Endothelial cell of umbilical vein (primary cell): Measurements from ENCODE around the gene SEPTIN10. TPM values are rescaled to one million over a fixed set of nuclear protein-coding genes. Genes with fewer than 3 reads are reported as not detected.

Experiments used
- BruUV-seq: library from RNA; stranded (reverse); fragments of 400-500 nt; replicated peaks from 2 replicates; lab custom pipeline; 2021; lab: Mats Ljungman, UMichigan
- CTCF ChIA-PET: fragments of 300-600, 350-600 bp; sonication (Branson Sonifier 250); formaldehyde crosslinking; loops from one replicate; lab custom pipeline; 2021; ENCODE audit warnings: antibody characterized with exemption, inconsistent platforms; lab: Charles Lee
- POLR2A ChIA-PET: fragments of 300-600, 350-600 bp; sonication (Branson Sonifier 250); formaldehyde crosslinking; loops from one replicate; lab custom pipeline; 2021; ENCODE audit warnings: antibody characterized with exemption, inconsistent platforms; lab: Charles Lee
- DNase-seq: peaks from one replicate; pipeline ENCODE4 v3.0.0-alpha.2; 2011; ENCODE audit warnings: low read depth, low spot score
- FAIRE-seq: peaks from 2 replicates; lab custom pipeline; 2011; peaks lifted over from hg19 to GRCh38; lab: Jason Lieb, UNC
- H2AFZ ChIP-seq: 2 replicates; pipeline ENCODE4 v1.6.0; 2012; ENCODE audit warnings: low read depth, low read length, control low read depth, inconsistent platforms
- H3K27ac ChIP-seq: 2 replicates; pipeline ENCODE4 v1.5.1; 2011; ENCODE audit warnings: low read depth, mild to moderate bottlenecking, control low read depth, low read length, moderate library complexity; ENCODE audit not compliant: insufficient read depth
- H3K27me3 ChIP-seq, 2 experiments: 2 replicates each; pipeline versions ENCODE4 v1.6.0 to v1.6.1; 2011; ENCODE audit warnings: low read length in 2 of 2, mixed read lengths in 1 of 2; ENCODE audit not compliant: control insufficient read depth in 2 of 2, insufficient read depth in 2 of 2
- H3K36me3 ChIP-seq, 2 experiments: 2 replicates in 1 of 2; 3 replicates in 1 of 2; pipeline ENCODE4 v1.5.1; 2011; ENCODE audit warnings: low read length in 2 of 2, mild to moderate bottlenecking in 1 of 2, moderate library complexity in 1 of 2; ENCODE audit not compliant: control insufficient read depth in 2 of 2, insufficient read depth in 2 of 2; ENCODE audit errors: extremely low read depth in 1 of 2
- H3K4me1 ChIP-seq: 3 replicates; pipeline ENCODE4 v1.5.1; 2011; ENCODE audit warnings: mild to moderate bottlenecking, low read length; ENCODE audit not compliant: control insufficient read depth, insufficient read depth; ENCODE audit errors: extremely low read depth
- H3K4me2 ChIP-seq: 2 replicates; pipeline ENCODE4 v1.6.1; 2011; ENCODE audit warnings: low read length, control low read depth, mixed read lengths; ENCODE audit not compliant: insufficient read depth
- H3K4me3 ChIP-seq, 3 experiments: fragments of 200-600 bp in 1 of 3; sonication (generic), shearing (Covaris generic) in 1 of 3; replicated peaks in 1 of 3; 2 replicates each; pipeline ENCODE4 v1.5.1; 2011 to 2016; ENCODE audit warnings: control low read depth in 3 of 3, low read length in 3 of 3, mild to moderate bottlenecking in 2 of 3, inconsistent platforms in 1 of 3, low read depth in 1 of 3, moderate library complexity in 1 of 3; ENCODE audit not compliant: insufficient read depth in 1 of 3
- H3K79me2 ChIP-seq: 2 replicates; pipeline ENCODE4 v1.6.0; 2012; ENCODE audit warnings: low read length, inconsistent platforms; ENCODE audit not compliant: control insufficient read depth, insufficient read depth
- H3K9ac ChIP-seq: replicated peaks from 2 replicates; pipeline ENCODE3; 2011; ENCODE audit warnings: low read length, control low read depth; ENCODE audit not compliant: insufficient read depth; ENCODE audit errors: extremely low read depth
- H3K9me1 ChIP-seq: replicated peaks from 3 replicates; pipeline ENCODE4 v1.6.0; 2011; ENCODE audit warnings: mild to moderate bottlenecking, low read length; ENCODE audit not compliant: control insufficient read depth, insufficient read depth; ENCODE audit errors: extremely low read depth
- H3K9me3 ChIP-seq: replicated peaks from 2 replicates; pipeline ENCODE4 v1.5.1; 2012; ENCODE audit warnings: low read length, inconsistent platforms; ENCODE audit not compliant: control insufficient read depth, insufficient read depth
- H4K20me1 ChIP-seq: replicated peaks from 2 replicates; pipeline ENCODE3; 2011; ENCODE audit warnings: mild to moderate bottlenecking, low read length; ENCODE audit not compliant: control insufficient read depth, insufficient read depth; ENCODE audit errors: extremely low read depth
- EZH2 ChIP-seq: IDR thresholded peaks from 2 replicates; pipeline ENCODE4 v1.6.1; 2012; ENCODE audit warnings: borderline replicate concordance, low read depth, mild to moderate bottlenecking, moderate library complexity, low read length, inconsistent platforms; ENCODE audit not compliant: severe bottlenecking
- FOS ChIP-seq: IDR thresholded peaks from 2 replicates; pipeline ENCODE4 v1.6.1; 2011; ENCODE audit warnings: mild to moderate bottlenecking, low read length, moderate library complexity, borderline replicate concordance; ENCODE audit not compliant: insufficient read depth
- GATA2 ChIP-seq: IDR thresholded peaks from 2 replicates; pipeline ENCODE4 v1.7.0; 2011; ENCODE audit warnings: low read depth, mild to moderate bottlenecking, moderate library complexity, mixed read lengths, low read length; ENCODE audit not compliant: insufficient read length, insufficient read depth
- JUN ChIP-seq: IDR thresholded peaks from 2 replicates; pipeline ENCODE4 v1.6.1; 2011; ENCODE audit warnings: borderline replicate concordance, low read depth; ENCODE audit not compliant: insufficient read length, insufficient read depth
- MYC ChIP-seq: IDR thresholded peaks from one replicate; pipeline ENCODE4 v1.6.1; 2011; ENCODE audit warnings: mild to moderate bottlenecking, low read depth, low read length
- POLR2A ChIP-seq: IDR thresholded peaks from 2 replicates; pipeline ENCODE4 v1.6.1; 2012; ENCODE audit warnings: low read depth, mild to moderate bottlenecking, control low read depth, low read length
- POLR2AphosphoS5 ChIP-seq: IDR thresholded peaks from 2 replicates; pipeline ENCODE4 v1.6.1; 2012; ENCODE audit warnings: low read depth, mild to moderate bottlenecking, control low read depth, low read length, moderate library complexity; ENCODE audit not compliant: insufficient read depth
- dilution Hi-C: fragments of 300-500 bp; cut with MboI; formaldehyde crosslinking; loops from one replicate; pipeline ENCODE4 v1.15.0; 2019; ENCODE audit warnings: low sequenced_read_pairs; ENCODE audit not compliant: extremely low pct_ligation_motif_present
- intact Hi-C: fragments of 100-400 bp; cut with micrococcal nuclease; formaldehyde crosslinking; loops from one replicate; pipeline ENCODE4 v1.10.0; 2022
- polyA plus RNA-seq, 4 experiments: library from polyadenylated mRNA; depleted of rRNA in 3 of 4; stranded (reverse) in 3 of 4; unstranded in 1 of 4; fragments of >200 nt; gene quantifications; 2 replicates each; pipeline versions ENCODE4 v1.2.1 to v1.2.3, GENCODE V29; 2011 to 2012; ENCODE audit warnings: missing spikeins in 1 of 4
- total RNA-seq: library from RNA; stranded (reverse); gene quantifications from 2 replicates; pipeline ENCODE4 v1.2.3, GENCODE V29; 2021
- TF ChIP-seq, protein P1 (sequence below), 2 donors: IDR thresholded peaks; 1 replicate in 1 of 2; 2 replicates in 1 of 2; pipeline ENCODE4 v1.5.1; 2011; ENCODE audit warnings: low read length in 2 of 2, mild to moderate bottlenecking in 2 of 2, moderate library complexity in 2 of 2, control low read depth in 1 of 2, inconsistent platforms in 1 of 2, low read depth in 1 of 2; ENCODE audit not compliant: insufficient read depth in 1 of 2; ENCODE audit errors: extremely low read depth in 1 of 2
- TF ChIP-seq, protein P2 (sequence below): IDR thresholded peaks from 2 replicates; pipeline ENCODE4 v1.6.1; 2011; ENCODE audit not compliant: insufficient read depth, insufficient read length

Gene SEPTIN10
- total and polyA plus RNA-seq, 2 donors (not counting 3 experiments of a cell fraction or from before 2014, with no cell fraction given) = 26.1 to 121 TPM

DNA sequence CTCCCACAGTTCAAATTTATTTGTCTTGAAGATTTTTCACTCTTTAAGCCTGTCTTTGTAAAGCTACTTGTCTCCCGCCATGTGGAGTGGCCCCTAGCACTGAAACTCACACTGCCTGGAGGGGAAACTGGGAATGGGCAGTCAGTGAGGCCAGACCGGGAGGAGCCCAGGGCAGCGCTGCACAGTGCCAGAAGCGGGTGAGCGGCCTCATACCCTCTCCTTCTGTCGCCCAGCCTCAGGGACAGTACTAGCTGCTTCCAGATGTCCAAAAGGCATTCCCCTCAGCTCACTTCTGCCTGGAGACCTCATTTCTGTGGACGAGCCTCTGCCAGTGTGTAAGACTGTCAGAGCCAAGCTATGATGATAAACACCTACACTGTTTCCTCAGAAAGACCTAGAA, 79.9 kb downstream of the SEPTIN10 start:
- no TSS peak for BruUV-seq
- H3K4me1 ChIP-seq = no peaks in the 10 kb centered on the region
- CTCF ChIA-PET = interaction anchor here (0.7 to 4.8 kb wide), 5 partner anchors 10 to 668 kb away, joined by 3 to 51 read pairs (median 4); no protein-coding TSS in a partner anchor
- no peak overlapping the region for H3K9ac ChIP-seq
- dilution Hi-C loops (no loop called here), intact Hi-C loops (no loop called here)
- no peaks in the 10 kb centered on the region for H4K20me1 ChIP-seq
- FAIRE-seq = no peak
- H3K27me3 ChIP-seq = peaks cover 10% of the 10 kb centered on the region in 2 experiments
- H3K9me3 ChIP-seq = no peaks in the 10 kb centered on the region
- H3K27ac ChIP-seq = no peak overlapping the region
- no peaks in the 10 kb centered on the region for H3K36me3 ChIP-seq
- TF ChIP-seq MYC (no peak), GATA2 (no peak), POLR2AphosphoS5 (no peak), JUN (no peak), EZH2 (no peak), FOS (no peak), POLR2A (no peak)
- TF ChIP-seq, protein P1, sequence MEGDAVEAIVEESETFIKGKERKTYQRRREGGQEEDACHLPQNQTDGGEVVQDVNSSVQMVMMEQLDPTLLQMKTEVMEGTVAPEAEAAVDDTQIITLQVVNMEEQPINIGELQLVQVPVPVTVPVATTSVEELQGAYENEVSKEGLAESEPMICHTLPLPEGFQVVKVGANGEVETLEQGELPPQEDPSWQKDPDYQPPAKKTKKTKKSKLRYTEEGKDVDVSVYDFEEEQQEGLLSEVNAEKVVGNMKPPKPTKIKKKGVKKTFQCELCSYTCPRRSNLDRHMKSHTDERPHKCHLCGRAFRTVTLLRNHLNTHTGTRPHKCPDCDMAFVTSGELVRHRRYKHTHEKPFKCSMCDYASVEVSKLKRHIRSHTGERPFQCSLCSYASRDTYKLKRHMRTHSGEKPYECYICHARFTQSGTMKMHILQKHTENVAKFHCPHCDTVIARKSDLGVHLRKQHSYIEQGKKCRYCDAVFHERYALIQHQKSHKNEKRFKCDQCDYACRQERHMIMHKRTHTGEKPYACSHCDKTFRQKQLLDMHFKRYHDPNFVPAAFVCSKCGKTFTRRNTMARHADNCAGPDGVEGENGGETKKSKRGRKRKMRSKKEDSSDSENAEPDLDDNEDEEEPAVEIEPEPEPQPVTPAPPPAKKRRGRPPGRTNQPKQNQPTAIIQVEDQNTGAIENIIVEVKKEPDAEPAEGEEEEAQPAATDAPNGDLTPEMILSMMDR (IDR thresholded peaks at IDR 0.05; ENCODE audit: extremely low read depth in 1 of 2, insufficient read depth in 1 of 2, low read depth in 1 of 2, low read length in 2 of 2) = no peak
- TF ChIP-seq, protein P2, sequence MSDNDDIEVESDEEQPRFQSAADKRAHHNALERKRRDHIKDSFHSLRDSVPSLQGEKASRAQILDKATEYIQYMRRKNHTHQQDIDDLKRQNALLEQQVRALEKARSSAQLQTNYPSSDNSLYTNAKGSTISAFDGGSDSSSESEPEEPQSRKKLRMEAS = no peak
- H3K4me3 ChIP-seq = no peak overlapping the region
- no peak overlapping the region for H3K4me2 ChIP-seq
- no peak for DNase-seq
- no peaks in the 10 kb centered on the region for H3K9me1 ChIP-seq
- POLR2A ChIA-PET = no interaction called here
- no peak overlapping the region for H2AFZ ChIP-seq
- no peaks in the 10 kb centered on the region for H3K79me2 ChIP-seq
